SK-N-SH treated with all-trans-retinoic acid at 6 μM for 48 hours (cell line): ENCODE data around the gene ETFB.

Experiments
- CSDC2 ChIP-seq: fragments of 250-450 bp; sonication (Bioruptor Pico); IDR thresholded peaks from 2 replicates; pipeline ENCODE4 v1.5.0; 2020; ENCODE audit warnings: mild to moderate bottlenecking, moderate library complexity
- OSR1 ChIP-seq: fragments of 250-450 bp; sonication (Bioruptor Pico); IDR thresholded peaks from 2 replicates; pipeline ENCODE4 v1.8.0; 2022; ENCODE audit warnings: moderate library complexity, mild to moderate bottlenecking, inconsistent platforms
- PATZ1 ChIP-seq: fragments of 250-450 bp; sonication (Bioruptor Pico); IDR thresholded peaks from 2 replicates; pipeline ENCODE4 v1.8.0; 2020; ENCODE audit warnings: mild to moderate bottlenecking, moderate library complexity, borderline replicate concordance
- TCF4 ChIP-seq: fragments of 250-450 bp; sonication (Bioruptor Pico); IDR thresholded peaks from 2 replicates; pipeline ENCODE4 v1.8.0; 2021; ENCODE audit warnings: mild to moderate bottlenecking, moderate library complexity, borderline replicate concordance
- TSHZ2 ChIP-seq: fragments of 250-450 bp; sonication (Bioruptor Pico); IDR thresholded peaks from 2 replicates; pipeline ENCODE4 v1.5.0; 2020; ENCODE audit warnings: mild to moderate bottlenecking, moderate library complexity
- ZFP30 ChIP-seq: fragments of 450-650 bp; formaldehyde crosslinking; IDR thresholded peaks from 2 replicates; pipeline ENCODE4 v1.5.0; 2022; ENCODE audit warnings: mild to moderate bottlenecking, moderate library complexity

- TF ChIP-seq TSHZ2 (no peak), PATZ1 (CRISPR knock-in tag) (no peak), OSR1 (CRISPR knock-in tag) (no peak), CSDC2 (CRISPR knock-in tag) (no peak), ZFP30 (CRISPR knock-in tag) (no peak), TCF4 (CRISPR knock-in tag) (no peak)
Observed at GRCh38 chr19:51339313-51339686, 26.9 kb downstream of the ETFB start.
